RWPE2 (cell line): ENCODE results near the gene CCNF.

Experiments
- ATAC-seq: fragments of 200-7000 bp; cut with Tn5 transposase; 3 replicates; pipeline ENCODE4 v1.9.1; 2021; ENCODE audit warnings: low read depth
- DNase-seq: peaks from one replicate; pipeline ENCODE4 v3.0.0-alpha.2; 2020; ENCODE audit warnings: low spot score
- H3K27ac ChIP-seq: fragments of 450-650 bp; 2 replicates; pipeline ENCODE4 v1.5.1; 2017; ENCODE audit warnings: mild to moderate bottlenecking; ENCODE audit not compliant: poor library complexity, severe bottlenecking
- H3K27me3 ChIP-seq: fragments of 250-450 bp; sonication (Bioruptor Pico); 2 replicates; pipeline ENCODE4 v1.5.1; 2021; ENCODE audit warnings: mild to moderate bottlenecking, moderate library complexity; ENCODE audit not compliant: insufficient read depth, poor library complexity, severe bottlenecking
- H3K36me3 ChIP-seq: fragments of 250-450 bp; sonication (Bioruptor Pico); 2 replicates; pipeline ENCODE4 v1.5.1; 2020; ENCODE audit warnings: low read depth, mild to moderate bottlenecking, moderate library complexity
- H3K4me1 ChIP-seq: fragments of 250-450 bp; sonication (Bioruptor Pico); 2 replicates; pipeline ENCODE4 v1.5.1; 2021; ENCODE audit warnings: mild to moderate bottlenecking, moderate library complexity; ENCODE audit not compliant: insufficient read depth, poor library complexity, severe bottlenecking
- H3K4me3 ChIP-seq: fragments of 250-450 bp; sonication (Bioruptor Pico); 2 replicates; pipeline ENCODE4 v1.5.1; 2021; ENCODE audit warnings: mild to moderate bottlenecking, moderate library complexity; ENCODE audit not compliant: severe bottlenecking
- H3K9me3 ChIP-seq: fragments of 250-450 bp; sonication (Bioruptor Pico); 2 replicates; pipeline ENCODE4 v1.5.1; 2021; ENCODE audit warnings: mild to moderate bottlenecking, moderate library complexity; ENCODE audit not compliant: severe bottlenecking
- TF ChIP-seq, protein P1 (sequence below): fragments of 450-650 bp; IDR thresholded peaks from one replicate; pipeline ENCODE4 v1.5.1; 2017; ENCODE audit warnings: mild to moderate bottlenecking, moderate library complexity; ENCODE audit not compliant: poor library complexity, severe bottlenecking

Gene CCNF

DNA sequence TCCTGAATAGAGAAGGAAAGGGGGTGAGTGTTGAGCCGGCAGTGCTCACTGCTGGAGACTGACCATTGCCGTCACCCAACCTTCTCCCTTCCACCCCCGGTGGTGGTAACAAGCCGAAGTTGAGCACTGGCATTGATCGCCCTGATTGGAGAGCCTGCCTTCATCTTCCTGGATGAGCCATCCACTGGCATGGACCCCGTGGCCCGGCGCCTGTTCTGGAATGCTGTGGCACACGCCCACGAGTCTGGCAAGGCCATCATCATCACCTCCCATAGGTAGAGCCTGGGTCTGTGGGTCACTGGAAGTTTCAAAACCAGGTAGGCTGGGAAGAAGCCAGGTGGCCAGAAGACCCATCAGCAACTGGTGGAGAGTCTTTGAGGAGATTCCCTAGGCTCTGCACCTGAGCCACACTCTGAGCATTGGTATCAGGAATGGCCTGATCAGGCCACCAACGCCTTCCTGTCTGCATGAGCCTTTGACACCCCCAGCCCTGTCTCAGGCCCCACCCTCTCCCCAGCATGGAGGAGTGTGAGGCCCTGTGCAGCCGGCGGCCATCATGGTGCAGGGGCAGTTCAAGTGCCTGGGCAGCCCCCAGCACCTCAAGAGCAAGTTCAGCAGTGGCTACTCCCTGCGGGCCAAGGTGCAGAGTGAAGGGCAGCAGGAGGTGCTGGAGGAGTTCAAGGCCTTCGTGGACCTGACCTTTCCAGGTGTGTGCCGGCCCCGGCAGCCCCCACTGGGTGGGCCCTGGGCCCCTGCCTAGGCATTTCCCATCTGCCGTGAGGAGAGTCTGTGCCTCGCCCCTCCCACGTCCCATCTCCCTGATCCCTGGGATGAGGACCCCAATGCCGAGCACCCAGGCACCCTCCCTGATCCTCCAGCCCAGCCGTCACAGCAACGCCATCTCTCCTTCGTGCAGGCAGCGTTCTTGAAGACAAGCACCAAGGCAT lies 4.9 kb upstream of the CCNF start:
- ATAC-seq: no peak

DNA sequence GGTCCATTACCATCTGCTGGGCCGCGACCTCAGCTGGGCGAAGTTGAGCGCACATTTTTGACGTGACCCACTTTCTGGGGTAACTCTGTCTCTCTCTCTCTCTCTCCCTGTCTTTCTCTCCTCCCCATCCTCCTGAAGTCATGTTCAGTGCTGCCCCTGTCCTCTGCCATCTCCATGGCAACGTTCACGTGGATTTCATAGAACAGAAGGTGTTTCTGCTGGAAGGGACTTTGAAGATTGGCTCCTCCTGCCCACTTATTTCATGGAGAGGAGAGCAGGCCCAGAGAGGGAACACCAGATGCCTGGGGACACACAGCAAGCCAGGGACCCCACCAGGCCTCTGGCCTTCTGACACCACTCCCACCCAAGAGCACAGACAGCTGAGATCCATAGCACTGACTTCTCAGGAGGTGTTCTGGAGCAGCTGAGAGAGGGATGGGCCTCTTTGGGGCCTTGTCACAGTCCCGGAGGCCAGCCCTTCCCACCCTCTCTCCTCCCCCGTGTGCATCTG lies 4.2 kb upstream of the CCNF start:
- H3K4me3 ChIP-seq: no peak overlapping the region
- H3K4me1 ChIP-seq: no peaks in the 10 kb centered on the region
- H3K27ac ChIP-seq: no peak overlapping the region
- DNase-seq: no peak
- H3K27me3 ChIP-seq: no peaks in the 10 kb centered on the region
- TF ChIP-seq, protein P1, sequence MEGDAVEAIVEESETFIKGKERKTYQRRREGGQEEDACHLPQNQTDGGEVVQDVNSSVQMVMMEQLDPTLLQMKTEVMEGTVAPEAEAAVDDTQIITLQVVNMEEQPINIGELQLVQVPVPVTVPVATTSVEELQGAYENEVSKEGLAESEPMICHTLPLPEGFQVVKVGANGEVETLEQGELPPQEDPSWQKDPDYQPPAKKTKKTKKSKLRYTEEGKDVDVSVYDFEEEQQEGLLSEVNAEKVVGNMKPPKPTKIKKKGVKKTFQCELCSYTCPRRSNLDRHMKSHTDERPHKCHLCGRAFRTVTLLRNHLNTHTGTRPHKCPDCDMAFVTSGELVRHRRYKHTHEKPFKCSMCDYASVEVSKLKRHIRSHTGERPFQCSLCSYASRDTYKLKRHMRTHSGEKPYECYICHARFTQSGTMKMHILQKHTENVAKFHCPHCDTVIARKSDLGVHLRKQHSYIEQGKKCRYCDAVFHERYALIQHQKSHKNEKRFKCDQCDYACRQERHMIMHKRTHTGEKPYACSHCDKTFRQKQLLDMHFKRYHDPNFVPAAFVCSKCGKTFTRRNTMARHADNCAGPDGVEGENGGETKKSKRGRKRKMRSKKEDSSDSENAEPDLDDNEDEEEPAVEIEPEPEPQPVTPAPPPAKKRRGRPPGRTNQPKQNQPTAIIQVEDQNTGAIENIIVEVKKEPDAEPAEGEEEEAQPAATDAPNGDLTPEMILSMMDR: no peak
- ATAC-seq: no peak
- no peaks in the 10 kb centered on the region; the same call in 1 of the 2 replicates for H3K36me3 ChIP-seq
- H3K9me3 ChIP-seq: no peaks in the 10 kb centered on the region

More for the DNA sequence above, 4.9 kb upstream of the CCNF start:
- no peak for DNase-seq
- Histone ChIP-seq H3K36me3 (no peaks in the 10 kb centered on the region), H3K4me1 (no peaks in the 10 kb centered on the region), H3K27me3 (no peaks in the 10 kb centered on the region), H3K9me3 (no peaks in the 10 kb centered on the region), H3K27ac (no peak overlapping the region), H3K4me3 (no peak overlapping the region)
- TF ChIP-seq, protein P1: no peak

DNA sequence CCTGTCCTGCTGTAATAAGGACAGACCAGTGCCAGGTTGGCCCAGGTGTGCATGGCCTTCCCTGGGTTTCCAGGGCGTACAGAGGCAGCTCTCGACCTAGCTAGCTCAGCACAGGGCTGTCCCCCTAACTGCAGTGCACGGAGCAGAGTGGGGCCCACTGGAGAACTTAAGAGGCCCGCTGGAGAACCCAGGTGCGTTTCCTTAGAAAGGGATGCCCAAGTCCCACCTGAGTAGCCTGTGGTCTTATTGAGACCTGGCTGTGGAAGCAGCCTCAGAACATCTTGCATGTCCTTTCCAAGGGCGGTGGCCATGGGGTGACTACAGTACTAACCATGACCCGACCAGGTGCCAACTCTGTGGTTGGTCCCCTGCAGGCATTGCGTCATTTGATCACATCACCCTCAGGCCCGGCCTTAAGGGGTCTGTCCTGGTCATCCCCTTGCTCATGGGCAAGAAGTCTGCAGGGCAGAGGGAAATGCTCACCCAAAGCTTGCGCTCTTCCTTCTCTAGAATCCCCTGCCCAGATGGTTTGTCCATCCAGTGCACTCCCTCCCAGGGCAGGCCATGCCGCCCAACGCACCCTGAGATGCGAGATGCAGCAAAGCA lies 3.3 kb upstream of the CCNF start:
- Histone ChIP-seq H3K27ac (no peak overlapping the region), H3K27me3 (no peaks in the 10 kb centered on the region), H3K9me3 (no peaks in the 10 kb centered on the region), H3K4me3 (no peak overlapping the region), H3K36me3 (peaks cover 6% of the 10 kb centered on the region), H3K4me1 (peaks cover 5% of the 10 kb centered on the region)
- no peak for DNase-seq
- TF ChIP-seq, protein P1: no peak
- no peak for ATAC-seq

DNA sequence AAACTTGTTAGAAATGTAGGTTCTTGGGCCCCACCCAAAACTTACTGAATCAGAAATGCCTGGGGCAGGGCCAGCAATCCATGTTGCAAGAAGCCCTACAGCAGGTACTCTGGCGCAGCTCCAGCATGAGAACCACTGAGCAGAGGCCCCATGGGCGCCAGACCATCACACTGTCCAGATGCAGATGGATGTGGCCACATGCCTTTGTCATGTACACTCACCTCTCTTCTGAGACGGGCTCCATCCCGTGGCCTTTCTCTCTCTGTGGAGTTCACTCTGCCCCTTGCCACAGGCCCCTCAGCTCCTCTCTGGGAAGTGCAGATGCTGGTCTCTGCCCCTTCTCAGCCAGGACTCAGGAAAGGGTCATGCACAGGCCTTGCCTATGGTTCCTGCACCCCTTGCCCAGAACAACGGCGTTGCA lies 2.3 kb upstream of the CCNF start:
- ATAC-seq: no peak
- Histone ChIP-seq H3K36me3 (peaks cover 17% of the 10 kb centered on the region), H3K27me3 (no peaks in the 10 kb centered on the region), H3K9me3 (no peaks in the 10 kb centered on the region), H3K4me3 (no peak overlapping the region), H3K4me1 (peaks cover 7% of the 10 kb centered on the region), H3K27ac (no peak overlapping the region)
- no peak for DNase-seq
- TF ChIP-seq, protein P1: no peak
